GM23338 (cell line): Measurements from ENCODE around the gene HMCES. TPM values are rescaled to one million over a fixed set of nuclear protein-coding genes. Genes with fewer than 3 reads are reported as not detected.

Experiments
- ATAC-seq: fragments of 200-7000 bp; cut with Tn5 transposase; 3 replicates; pipeline ENCODE4 v1.9.1; 2020
- DNase-seq: peaks from one replicate; pipeline ENCODE4 v3.0.0-alpha.2; 2015; ENCODE audit warnings: low spot score
- H2AFZ ChIP-seq: fragments of 200-600 bp; sonication (generic); 2 replicates; pipeline ENCODE4 v1.8.0; 2016; ENCODE audit warnings: antibody characterized with exemption, mild to moderate bottlenecking, moderate library complexity
- H3F3A ChIP-seq: fragments of 200-600 bp; sonication (generic); replicated peaks from 2 replicates; pipeline ENCODE4 v1.8.0; 2017; ENCODE audit warnings: antibody characterized with exemption, mixed run types, low read depth
- H3K27ac ChIP-seq: fragments of 200-600 bp; sonication (generic); 2 replicates; pipeline ENCODE4 v1.6.1; 2016; ENCODE audit warnings: low read depth
- H3K27me3 ChIP-seq: fragments of 200-600 bp; sonication (generic); 2 replicates; pipeline ENCODE4 v1.8.0; 2016; ENCODE audit warnings: mild to moderate bottlenecking, mixed run types, moderate library complexity; ENCODE audit not compliant: insufficient read depth
- H3K36me3 ChIP-seq: fragments of 200-600 bp; sonication (generic); 2 replicates; pipeline ENCODE4 v1.8.0; 2016; ENCODE audit warnings: mild to moderate bottlenecking; ENCODE audit not compliant: insufficient read depth
- H3K4me1 ChIP-seq: fragments of 200-600 bp; sonication (generic); 2 replicates; pipeline ENCODE4 v1.8.0; 2016; ENCODE audit warnings: mild to moderate bottlenecking, moderate library complexity; ENCODE audit not compliant: insufficient read depth
- H3K4me2 ChIP-seq: fragments of 200-600 bp; sonication (generic); 2 replicates; pipeline ENCODE4 v1.7.1; 2017; ENCODE audit warnings: mixed run types
- H3K4me3 ChIP-seq: fragments of 200-600 bp; sonication (generic); 2 replicates; pipeline ENCODE4 v1.6.1; 2016; ENCODE audit warnings: mixed run types
- H3K79me2 ChIP-seq: fragments of 200-600 bp; sonication (generic); replicated peaks from 2 replicates; pipeline ENCODE4 v1.8.0; 2017; ENCODE audit warnings: mild to moderate bottlenecking; ENCODE audit not compliant: insufficient read depth
- H3K9me2 ChIP-seq: fragments of 200-600 bp; sonication (generic); 2 replicates; pipeline ENCODE4 v1.8.0; 2017; ENCODE audit not compliant: insufficient read depth
- H4K20me1 ChIP-seq: fragments of 200-600 bp; sonication (generic); replicated peaks from 2 replicates; pipeline ENCODE4 v1.8.0; 2017; ENCODE audit warnings: mild to moderate bottlenecking; ENCODE audit not compliant: insufficient read depth
- H3K27ac Mint-ChIP-seq: 2 replicates; pipeline ENCODE4 v1.8.0; 2020; ENCODE audit warnings: inconsistent platforms, mild to moderate bottlenecking, moderate library complexity, mixed read lengths
- H3K27me3 Mint-ChIP-seq: 3 replicates; pipeline ENCODE4 v1.8.0; 2022; ENCODE audit warnings: low read depth, mild to moderate bottlenecking, moderate library complexity, mixed read lengths, inconsistent platforms; ENCODE audit not compliant: insufficient read depth, poor library complexity
- H3K36me3 Mint-ChIP-seq: 3 replicates; pipeline ENCODE4 v1.8.0; 2021; ENCODE audit warnings: low read depth, mild to moderate bottlenecking, inconsistent platforms, moderate library complexity, mixed read lengths
- H3K4me1 Mint-ChIP-seq: 3 replicates; pipeline ENCODE4 v1.8.0; 2020; ENCODE audit warnings: mild to moderate bottlenecking, inconsistent platforms, mixed read lengths
- H3K4me3 Mint-ChIP-seq: 3 replicates; pipeline ENCODE4 v1.8.0; 2021; ENCODE audit warnings: moderate library complexity, mild to moderate bottlenecking, inconsistent platforms, mixed read lengths
- H3K9me3 Mint-ChIP-seq: 3 replicates; pipeline ENCODE4 v1.8.0; 2020; ENCODE audit warnings: moderate library complexity, mild to moderate bottlenecking, inconsistent platforms, mixed read lengths
- CTCF ChIP-seq, 2 experiments: fragments of 200-600 bp in 1 of 2; sonication (generic) in 1 of 2; conservative IDR thresholded peaks; 2 replicates each; pipeline versions ENCODE4 v1.5.1 to v1.6.1; 2016 to 2017; ENCODE audit warnings: antibody characterized with exemption in 2 of 2, low read depth in 2 of 2, mild to moderate bottlenecking in 2 of 2, moderate library complexity in 1 of 2
- ETS1 ChIP-seq: IDR thresholded peaks from 2 replicates; pipeline ENCODE4 v1.6.1; 2016; ENCODE audit warnings: antibody characterized with exemption
- EZH2 ChIP-seq: fragments of 200-600 bp; sonication (generic); IDR thresholded peaks from one replicate; pipeline ENCODE4 v1.8.0; 2017; ENCODE audit warnings: antibody characterized with exemption, mild to moderate bottlenecking, low read depth; ENCODE audit not compliant: unreplicated experiment
- EZH2phosphoT487 ChIP-seq: fragments of 200-600 bp; sonication (generic); IDR thresholded peaks from one replicate; pipeline ENCODE4 v1.8.1; 2018; ENCODE audit warnings: antibody characterized with exemption; ENCODE audit not compliant: unreplicated experiment
- NANOG ChIP-seq: IDR thresholded peaks from 2 replicates; pipeline ENCODE4 v1.6.1; 2016; ENCODE audit warnings: antibody characterized with exemption, borderline replicate concordance
- REST ChIP-seq: IDR thresholded peaks from one replicate; pipeline ENCODE4 v1.6.1; 2018; ENCODE audit warnings: antibody characterized with exemption; ENCODE audit not compliant: unreplicated experiment
- STAT1 ChIP-seq: IDR thresholded peaks from one replicate; pipeline ENCODE4 v1.6.1; 2016; ENCODE audit warnings: antibody characterized with exemption; ENCODE audit not compliant: unreplicated experiment
- ZNF114 ChIP-seq: fragments of 250-450 bp; sonication (Bioruptor Pico); IDR thresholded peaks from 2 replicates; pipeline ENCODE4 v1.5.0; 2020; ENCODE audit warnings: mild to moderate bottlenecking, moderate library complexity
- ZNF331 ChIP-seq: fragments of 250-450 bp; sonication (Bioruptor Pico); IDR thresholded peaks from 2 replicates; pipeline ENCODE4 v1.5.0; 2020; ENCODE audit warnings: low read depth, mild to moderate bottlenecking, moderate library complexity
- ZNF462 ChIP-seq: fragments of 250-450 bp; sonication (Bioruptor Pico); IDR thresholded peaks from 2 replicates; pipeline ENCODE4 v1.5.0; 2020; ENCODE audit warnings: mild to moderate bottlenecking, moderate library complexity
- polyA plus RNA-seq: library from polyadenylated mRNA; unstranded; fragments of >200 nt; fragmentation: Nextera tagmentation; extraction: Ambion mirVana; gene quantifications from 2 replicates; pipeline ENCODE4 v1.2.1, GENCODE V29; 2016
- total RNA-seq: library from RNA; depleted of rRNA; stranded (reverse); fragments of >200 nt; shearing (Covaris generic); gene quantifications from 2 replicates; pipeline ENCODE4 v1.2.3, GENCODE V29; 2014

Gene HMCES
- total and polyA plus RNA-seq, 2 experiments from 2014 or later, result 36.5 to 44.5 TPM

GRCh38 chr3:129268396-129268795, 10.3 kb upstream of the HMCES start:
- no peak overlapping the region for H3K27ac Mint-ChIP-seq
- peaks cover 83% of the 10 kb centered on the region for H3K36me3 Mint-ChIP-seq
- no peak overlapping the region for H3K4me3 ChIP-seq
- DNase-seq (no peak), ATAC-seq (no peak)
- no peaks in the 10 kb centered on the region for H3F3A ChIP-seq
- no peaks in the 10 kb centered on the region for H3K4me1 Mint-ChIP-seq
- no peak overlapping the region for H3K4me2 ChIP-seq
- no peak overlapping the region for H3K4me3 Mint-ChIP-seq
- no peaks in the 10 kb centered on the region for H3K4me1 ChIP-seq
- no peaks in the 10 kb centered on the region; the same call in none of the 2 replicates for H4K20me1 ChIP-seq
- H2AFZ ChIP-seq, result no peak overlapping the region
- no peaks in the 10 kb centered on the region for H3K9me3 Mint-ChIP-seq
- H3K27me3 Mint-ChIP-seq, result peaks cover 2% of the 10 kb centered on the region
- H3K27me3 ChIP-seq, result no peaks in the 10 kb centered on the region
- H3K9me2 ChIP-seq, result no peaks in the 10 kb centered on the region
- H3K79me2 ChIP-seq, result no peaks in the 10 kb centered on the region
- no peak for TF ChIP-seq ETS1
- peaks cover 69% of the 10 kb centered on the region for H3K36me3 ChIP-seq
- H3K27ac ChIP-seq, result no peak overlapping the region

GRCh38 chr3:129271674-129272073, 7.0 kb upstream of the HMCES start:
- DNase-seq, result no peak
- no peaks in the 10 kb centered on the region for H3K79me2 ChIP-seq
- ATAC-seq, result no peak
- no peaks in the 10 kb centered on the region for H3F3A ChIP-seq
- Mint-ChIP-seq H3K27me3 (peaks cover 2% of the 10 kb centered on the region), H3K36me3 (peaks cover 83% of the 10 kb centered on the region), H3K9me3 (no peaks in the 10 kb centered on the region), H3K4me3 (no peak overlapping the region), H3K4me1 (no peaks in the 10 kb centered on the region), H3K27ac (no peak overlapping the region)
- no peak overlapping the region for H2AFZ ChIP-seq
- no peaks in the 10 kb centered on the region for H3K9me2 ChIP-seq
- no peak overlapping the region for H3K4me3 ChIP-seq
- no peak overlapping the region for H3K4me2 ChIP-seq
- no peaks in the 10 kb centered on the region; the same call in none of the 2 replicates for H4K20me1 ChIP-seq
- H3K36me3 ChIP-seq, result peaks cover 72% of the 10 kb centered on the region
- H3K27me3 ChIP-seq, result no peaks in the 10 kb centered on the region
- H3K4me1 ChIP-seq, result no peaks in the 10 kb centered on the region
- H3K27ac ChIP-seq, result no peak overlapping the region
- no peak for TF ChIP-seq EZH2
- no peak for TF ChIP-seq ZNF462
- no peak for TF ChIP-seq REST
- no peak for TF ChIP-seq ZNF331
- TF ChIP-seq STAT1, result no peak
- TF ChIP-seq CTCF (conservative IDR thresholded peaks at IDR 0.05; ENCODE audit: low read depth in 2 of 2), result no peak
- no peak for TF ChIP-seq NANOG
- no peak for TF ChIP-seq ZNF114 (CRISPR knock-in tag)
- TF ChIP-seq EZH2phosphoT487, result no peak
